ENCODE results near the gene PITPNC1. TPM values are rescaled to one million over a fixed set of nuclear protein-coding genes. Genes with fewer than 3 reads are reported as not detected.

PITPNC1 gene
- total and polyA plus RNA-seq, 2 of the 13 experiments (the other 11 are each of a cell fraction or from before 2014, with no cell fraction given): 4.1 to 5.7 TPM

DNA sequence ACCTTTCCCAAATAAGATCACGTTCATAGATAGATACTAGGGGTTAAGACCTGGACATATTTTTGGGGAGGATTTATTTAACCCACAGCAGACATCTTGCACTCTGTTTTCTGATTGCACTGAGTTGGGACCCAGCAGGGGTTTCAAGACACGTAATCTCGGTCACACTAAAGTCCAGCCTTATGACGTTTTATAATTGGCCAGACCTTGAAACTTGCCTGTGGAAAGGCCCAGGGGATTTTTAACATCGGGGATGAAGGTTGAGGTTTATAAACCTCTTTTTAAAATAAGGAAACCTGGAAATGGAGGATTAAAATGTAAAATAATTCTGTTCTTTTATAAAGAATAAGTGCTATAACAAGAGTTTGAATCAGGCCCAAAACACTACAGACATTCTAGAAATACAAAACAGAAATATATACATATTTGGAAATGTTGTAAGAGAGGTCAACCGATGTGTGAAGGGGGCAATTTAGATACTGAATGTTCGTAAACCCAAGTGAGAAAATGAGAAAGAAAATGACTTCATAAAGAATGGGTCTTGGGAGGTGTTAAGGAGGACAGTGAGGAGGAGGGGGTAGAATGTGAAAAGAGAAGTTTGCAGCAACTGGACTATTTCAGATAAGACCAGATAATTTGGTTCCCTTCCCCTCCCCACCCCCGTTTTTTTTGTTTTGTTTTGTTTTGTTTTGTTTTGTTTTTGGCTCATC is 279.6 kb downstream of the PITPNC1 start (continued):
- TF ChIP-seq ZNF407 (CRISPR knock-in tag; IDR thresholded peaks at IDR 0.05; ENCODE audit: not compliant biosample characterization) (no peak), ZNF605 (CRISPR knock-in tag; IDR thresholded peaks at IDR 0.05) (no peak), SOX5 (CRISPR knock-in tag; IDR thresholded peaks at IDR 0.05; ENCODE audit: borderline replicate concordance) (no peak), ZNF7 (CRISPR knock-in tag; IDR thresholded peaks at IDR 0.05) (no peak)

GRCh38 chr17:67657596-67657995 is 280.5 kb downstream of the PITPNC1 start:
- Histone ChIP-seq H3K79me2 (ENCODE audit: insufficient read depth, low read length) (no peaks in the 10 kb centered on the region), H3K9me3 (ENCODE audit: low read length) (no peaks in the 10 kb centered on the region), H3K4me3 (replicated peaks in 1 of 3; ENCODE audit: insufficient read depth in 1 of 3, low read depth in 2 of 3, low read length in 3 of 3) (no peak overlapping the region), H3K4me2 (ENCODE audit: low read depth, low read length) (no peak overlapping the region), H3K9ac (ENCODE audit: insufficient read depth, low read depth, low read length) (no peak overlapping the region), H3K4me1 (ENCODE audit: insufficient read depth, low read length) (no peaks in the 10 kb centered on the region), H3K36me3 (replicated peaks in 1 of 2; ENCODE audit: control insufficient read depth in 1 of 2, insufficient read depth in 2 of 2, low read length in 2 of 2) (no peaks in the 10 kb centered on the region), H2AFZ (ENCODE audit: low read length) (no peak overlapping the region), H3K27ac (ENCODE audit: extremely low read length, insufficient read depth, low read length) (no peak overlapping the region), H4K20me1 (ENCODE audit: insufficient read depth, low read length) (no peaks in the 10 kb centered on the region), H3K27me3 (ENCODE audit: control insufficient read depth in 1 of 2, insufficient read depth in 2 of 2, low read length in 2 of 2) (0 out of 5 replicates have a peak, but pooled peaks cover 0 to 2% of the 10 kb centered on the region in 2 experiments)
- ATAC-seq (no peak), DNase-seq (ENCODE audit: low spot score) (no peak), FAIRE-seq (no peak)
- ChIA-PET POLR2A (no interaction called here), CTCF (ENCODE audit: low intra/inter-chr PET ratio, low total read pairs) (no interaction called here)
- intact Hi-C loops (cut with micrococcal nuclease; ENCODE audit: unreplicated experiment) (no loop called here), in situ Hi-C loops (cut with HindIII; ENCODE audit: extremely low pct_ligation_motif_present, low pct_unique_long_range_greater_than_20kb) (no loop called here)
- BruUV-seq (replicated peaks): no TSS peak
- WGBS (ENCODE audit: low lambda C conversion rate): 41% methylated on average over 4 of the region's 4 CpGs
- no peak for TF ChIP-seq SRF (IDR thresholded peaks at IDR 0.05; ENCODE audit: low read depth, low read length)
- TF ChIP-seq, protein P1, sequence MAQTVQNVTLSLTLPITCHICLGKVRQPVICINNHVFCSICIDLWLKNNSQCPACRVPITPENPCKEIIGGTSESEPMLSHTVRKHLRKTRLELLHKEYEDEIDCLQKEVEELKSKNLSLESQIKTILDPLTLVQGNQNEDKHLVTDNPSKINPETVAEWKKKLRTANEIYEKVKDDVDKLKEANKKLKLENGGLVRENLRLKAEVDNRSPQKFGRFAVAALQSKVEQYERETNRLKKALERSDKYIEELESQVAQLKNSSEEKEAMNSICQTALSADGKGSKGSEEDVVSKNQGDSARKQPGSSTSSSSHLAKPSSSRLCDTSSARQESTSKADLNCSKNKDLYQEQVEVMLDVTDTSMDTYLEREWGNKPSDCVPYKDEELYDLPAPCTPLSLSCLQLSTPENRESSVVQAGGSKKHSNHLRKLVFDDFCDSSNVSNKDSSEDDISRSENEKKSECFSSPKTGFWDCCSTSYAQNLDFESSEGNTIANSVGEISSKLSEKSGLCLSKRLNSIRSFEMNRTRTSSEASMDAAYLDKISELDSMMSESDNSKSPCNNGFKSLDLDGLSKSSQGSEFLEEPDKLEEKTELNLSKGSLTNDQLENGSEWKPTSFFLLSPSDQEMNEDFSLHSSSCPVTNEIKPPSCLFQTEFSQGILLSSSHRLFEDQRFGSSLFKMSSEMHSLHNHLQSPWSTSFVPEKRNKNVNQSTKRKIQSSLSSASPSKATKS (CRISPR knock-in tag; IDR thresholded peaks at IDR 0.05): no peak
